OCI-LY3 (cell line): ENCODE results near the gene HAGHL.

Source experiments
- EZH2phosphoT487 ChIP-seq: fragments of 200-600 bp; shearing (Covaris generic); IDR thresholded peaks from 2 replicates; pipeline ENCODE4 v1.6.1; 2018; ENCODE audit warnings: antibody characterized with exemption, mixed run types, low read depth
- TF ChIP-seq, protein P1 (sequence below): fragments of 200-600, 300-600 bp; sonication (generic); IDR thresholded peaks from 2 replicates; pipeline ENCODE4 v1.5.1; 2014; ENCODE audit warnings: antibody characterized with exemption, low read length, low read depth

DNA sequence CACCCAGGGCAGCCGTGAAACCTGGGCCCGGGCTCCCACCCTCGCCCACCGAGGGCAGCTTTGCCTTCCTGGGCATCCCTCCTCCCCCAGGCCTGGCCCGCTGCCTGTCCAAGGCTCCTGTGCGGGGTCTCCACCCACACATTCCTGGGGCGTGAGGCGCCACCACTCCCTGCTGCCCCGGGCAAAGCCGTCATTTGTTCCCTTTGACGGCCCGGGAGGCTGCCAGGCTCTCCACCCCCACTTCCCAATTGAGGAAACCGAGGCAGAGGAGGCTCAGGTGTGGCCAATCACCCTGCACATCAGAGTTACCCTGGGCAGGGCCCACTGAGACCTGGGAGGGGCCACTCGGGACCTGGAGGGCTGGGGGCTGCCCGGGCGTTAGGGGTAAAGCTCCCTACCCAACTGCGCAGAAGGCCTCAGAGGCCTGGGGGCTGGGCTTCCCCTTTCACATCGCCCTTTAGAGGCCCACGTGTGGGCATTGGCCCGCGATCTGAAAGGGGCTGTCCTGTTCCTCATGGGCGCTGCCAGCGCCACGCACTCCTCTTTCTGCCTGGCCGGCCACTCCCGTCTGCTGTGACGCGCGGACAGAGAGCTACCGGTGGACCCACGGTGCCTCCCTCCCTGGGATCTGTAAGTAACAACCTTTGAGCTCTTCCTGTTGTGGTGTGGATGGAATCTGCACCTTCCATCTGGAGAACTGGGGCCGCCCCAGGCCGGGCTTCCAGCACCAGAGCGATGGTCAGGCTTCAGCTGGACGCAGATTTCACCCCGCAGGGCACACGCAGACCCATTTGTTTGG is 33.8 kb downstream of the HAGHL start, which contains the start of gene MSLN:
- TF ChIP-seq, protein P1, sequence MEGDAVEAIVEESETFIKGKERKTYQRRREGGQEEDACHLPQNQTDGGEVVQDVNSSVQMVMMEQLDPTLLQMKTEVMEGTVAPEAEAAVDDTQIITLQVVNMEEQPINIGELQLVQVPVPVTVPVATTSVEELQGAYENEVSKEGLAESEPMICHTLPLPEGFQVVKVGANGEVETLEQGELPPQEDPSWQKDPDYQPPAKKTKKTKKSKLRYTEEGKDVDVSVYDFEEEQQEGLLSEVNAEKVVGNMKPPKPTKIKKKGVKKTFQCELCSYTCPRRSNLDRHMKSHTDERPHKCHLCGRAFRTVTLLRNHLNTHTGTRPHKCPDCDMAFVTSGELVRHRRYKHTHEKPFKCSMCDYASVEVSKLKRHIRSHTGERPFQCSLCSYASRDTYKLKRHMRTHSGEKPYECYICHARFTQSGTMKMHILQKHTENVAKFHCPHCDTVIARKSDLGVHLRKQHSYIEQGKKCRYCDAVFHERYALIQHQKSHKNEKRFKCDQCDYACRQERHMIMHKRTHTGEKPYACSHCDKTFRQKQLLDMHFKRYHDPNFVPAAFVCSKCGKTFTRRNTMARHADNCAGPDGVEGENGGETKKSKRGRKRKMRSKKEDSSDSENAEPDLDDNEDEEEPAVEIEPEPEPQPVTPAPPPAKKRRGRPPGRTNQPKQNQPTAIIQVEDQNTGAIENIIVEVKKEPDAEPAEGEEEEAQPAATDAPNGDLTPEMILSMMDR: no peak
- no peak for TF ChIP-seq EZH2phosphoT487
